Mesodermal cell (in vitro differentiated cells): ENCODE results near the gene SLC28A1.

Experiments
- H3K27ac ChIP-seq: 2 replicates; pipeline ENCODE4 v1.7.0; 2013; ENCODE audit warnings: mild to moderate bottlenecking, low read depth, low read length, moderate library complexity; ENCODE audit not compliant: severe bottlenecking
- H3K36me3 ChIP-seq: 2 replicates; pipeline ENCODE4 v1.7.1; 2013; ENCODE audit warnings: mild to moderate bottlenecking, low read length, moderate library complexity; ENCODE audit not compliant: control insufficient read depth, insufficient read depth
- H3K4me1 ChIP-seq: one replicate; pipeline ENCODE4 v1.7.1; 2013; ENCODE audit warnings: mild to moderate bottlenecking, low read length; ENCODE audit not compliant: insufficient read depth, control insufficient read depth, poor library complexity, severe bottlenecking
- H3K4me3 ChIP-seq: 2 replicates; pipeline ENCODE4 v1.7.0; 2013; ENCODE audit warnings: low read length, control low read depth, mild to moderate bottlenecking; ENCODE audit not compliant: insufficient read depth, poor library complexity, severe bottlenecking; ENCODE audit errors: extremely low read depth
- H3K9me3 ChIP-seq: 2 replicates; pipeline ENCODE4 v1.7.1; 2013; ENCODE audit warnings: mild to moderate bottlenecking, low read length, moderate library complexity; ENCODE audit not compliant: control insufficient read depth
- WGBS, 2 experiments: methylation state at CpG; one replicate each; pipeline ENCODE4 v1.1.5; 2013; ENCODE audit warnings: missing lambda C conversion rate in 2 of 2; ENCODE audit not compliant: insufficient coverage in 2 of 2; 5-methylcytosine and 5-hydroxymethylcytosine counted together

SLC28A1 gene

GRCh38 chr15:84862214-84862975 lies 22.1 kb upstream of the SLC28A1 start:
- no peak overlapping the region for H3K27ac ChIP-seq
- WGBS, 2 experiments = 97 to 98% methylated on average over 15 to 16 of the region's 17 CpGs
- H3K36me3 ChIP-seq = peaks cover 94% of the 10 kb centered on the region
- peaks cover 4% of the 10 kb centered on the region for H3K4me1 ChIP-seq
- no peak overlapping the region for H3K4me3 ChIP-seq
- H3K9me3 ChIP-seq = no peaks in the 10 kb centered on the region

DNA sequence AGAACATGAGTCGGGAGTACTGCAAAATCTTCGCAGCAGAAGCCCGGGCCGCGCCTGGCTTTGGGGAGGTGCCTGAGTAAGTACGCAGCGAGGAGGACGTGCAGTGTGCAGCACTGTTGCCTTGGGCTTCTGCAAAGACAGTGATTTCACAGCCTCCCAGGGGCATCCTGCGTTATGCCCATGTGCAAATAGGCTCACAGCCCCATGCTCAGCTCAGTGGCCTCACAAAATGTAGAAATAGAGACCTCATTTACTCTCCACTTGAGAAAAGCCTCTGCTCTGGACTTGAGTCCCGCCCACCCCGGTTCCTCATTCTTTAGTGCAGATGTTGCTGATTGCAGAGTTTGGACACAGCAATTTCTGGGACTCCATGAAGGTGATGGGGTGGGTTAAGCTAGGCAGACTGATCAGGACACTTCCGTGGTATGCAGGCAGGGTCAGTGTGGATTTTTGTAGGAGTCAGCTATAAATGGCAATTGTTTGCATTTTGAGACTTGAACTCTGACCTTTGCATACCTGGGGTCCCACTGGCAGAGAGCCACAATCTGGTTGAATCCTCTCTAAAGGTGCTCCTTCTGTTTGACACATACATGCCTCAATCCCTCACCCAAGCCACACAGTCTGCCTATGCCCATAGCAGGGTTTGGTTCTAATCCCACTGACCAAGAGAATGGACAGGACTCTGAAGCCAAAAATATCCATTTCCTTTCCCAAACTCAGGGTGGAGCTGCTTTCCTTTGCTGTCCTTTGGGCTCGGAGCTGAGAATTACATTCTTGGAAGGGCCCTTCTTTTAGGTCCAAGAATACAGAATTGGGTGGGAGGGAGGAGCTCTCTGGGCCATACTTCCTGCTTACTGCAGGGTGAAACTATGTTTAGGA lies 20.7 kb upstream of the SLC28A1 start:
- H3K9me3 ChIP-seq = no peaks in the 10 kb centered on the region
- peaks cover 4% of the 10 kb centered on the region for H3K4me1 ChIP-seq
- H3K27ac ChIP-seq = no peak overlapping the region
- WGBS, 2 experiments = 89 to 90% methylated on average over 12 of the region's 13 CpGs
- H3K4me3 ChIP-seq = no peak overlapping the region
- peaks cover 97% of the 10 kb centered on the region for H3K36me3 ChIP-seq

GRCh38 chr15:84864444-84864795 lies 20.0 kb upstream of the SLC28A1 start:
- H3K36me3 ChIP-seq = peaks cover 95% of the 10 kb centered on the region
- no peak overlapping the region for H3K27ac ChIP-seq
- H3K4me1 ChIP-seq = peaks cover 4% of the 10 kb centered on the region
- WGBS, 2 experiments = 96 to 97% methylated on average over 4 to 5 of the region's 7 CpGs
- no peaks in the 10 kb centered on the region for H3K9me3 ChIP-seq
- no peak overlapping the region for H3K4me3 ChIP-seq

DNA sequence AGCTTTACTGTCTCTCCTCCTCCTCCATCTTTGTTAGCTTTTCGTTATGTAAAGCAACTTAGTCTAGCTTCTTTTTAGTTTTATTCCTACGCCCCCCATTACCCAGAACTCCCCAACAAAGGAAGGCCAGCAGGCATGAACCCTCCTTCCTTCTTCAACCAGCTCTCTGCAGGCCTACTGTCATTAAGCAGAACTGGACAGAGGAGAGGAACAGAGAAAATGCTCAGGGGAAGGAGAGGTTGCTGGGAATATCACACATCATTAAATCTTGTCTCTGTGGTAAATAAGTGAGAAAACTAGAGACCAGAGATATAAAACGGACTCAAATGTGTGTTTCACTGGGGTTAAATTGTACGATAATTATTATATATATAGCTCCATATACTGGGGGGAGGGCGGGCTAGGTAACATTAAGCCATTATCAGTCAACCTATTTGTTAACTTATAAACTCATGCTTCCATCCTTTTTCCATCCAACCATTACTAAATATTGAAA lies 19.3 kb upstream of the SLC28A1 start:
- H3K4me1 ChIP-seq = peaks cover 4% of the 10 kb centered on the region
- H3K4me3 ChIP-seq = no peak overlapping the region
- peaks cover 94% of the 10 kb centered on the region for H3K36me3 ChIP-seq
- WGBS, 2 experiments = 100% methylated on average over 1 of the region's 5 CpGs
- H3K27ac ChIP-seq = no peak overlapping the region
- no peaks in the 10 kb centered on the region for H3K9me3 ChIP-seq

- 89 to 90% methylated on average over 11 to 12 of the region's 12 CpGs for WGBS, 2 experiments
- Histone ChIP-seq H3K36me3 (peaks cover 72% of the 10 kb centered on the region), H3K4me1 (no peaks in the 10 kb centered on the region), H3K4me3 (no peak overlapping the region), H3K9me3 (no peaks in the 10 kb centered on the region), H3K27ac (no peak overlapping the region)
Measured at GRCh38 chr15:84868037-84868880, 16.2 kb upstream of the SLC28A1 start.

DNA sequence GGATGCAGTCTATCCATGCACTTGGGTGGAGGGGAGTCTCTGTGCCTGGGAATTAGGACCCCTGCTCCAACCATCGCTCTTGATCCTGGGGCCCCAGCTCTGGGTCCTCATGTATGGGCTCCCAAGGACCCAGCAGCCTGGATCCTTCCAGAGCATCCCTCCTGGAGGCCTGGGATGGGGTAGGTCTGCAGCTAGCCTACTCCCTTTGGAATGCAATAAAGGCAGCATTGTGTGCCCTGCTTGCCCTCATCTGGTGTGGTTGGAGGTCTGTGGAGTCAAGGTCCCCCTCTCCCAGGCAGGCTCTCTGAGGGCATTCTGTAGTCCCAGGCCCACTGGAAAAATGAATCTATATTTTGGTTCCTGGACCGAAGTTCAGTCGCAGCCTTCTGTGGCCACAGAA lies 15.0 kb upstream of the SLC28A1 start:
- WGBS, 2 experiments = 95 to 100% methylated on average over 2 of the region's 3 CpGs
- H3K4me1 ChIP-seq = no peaks in the 10 kb centered on the region
- no peak overlapping the region for H3K27ac ChIP-seq
- H3K4me3 ChIP-seq = no peak overlapping the region
- no peaks in the 10 kb centered on the region for H3K9me3 ChIP-seq
- peaks cover 60% of the 10 kb centered on the region for H3K36me3 ChIP-seq

DNA sequence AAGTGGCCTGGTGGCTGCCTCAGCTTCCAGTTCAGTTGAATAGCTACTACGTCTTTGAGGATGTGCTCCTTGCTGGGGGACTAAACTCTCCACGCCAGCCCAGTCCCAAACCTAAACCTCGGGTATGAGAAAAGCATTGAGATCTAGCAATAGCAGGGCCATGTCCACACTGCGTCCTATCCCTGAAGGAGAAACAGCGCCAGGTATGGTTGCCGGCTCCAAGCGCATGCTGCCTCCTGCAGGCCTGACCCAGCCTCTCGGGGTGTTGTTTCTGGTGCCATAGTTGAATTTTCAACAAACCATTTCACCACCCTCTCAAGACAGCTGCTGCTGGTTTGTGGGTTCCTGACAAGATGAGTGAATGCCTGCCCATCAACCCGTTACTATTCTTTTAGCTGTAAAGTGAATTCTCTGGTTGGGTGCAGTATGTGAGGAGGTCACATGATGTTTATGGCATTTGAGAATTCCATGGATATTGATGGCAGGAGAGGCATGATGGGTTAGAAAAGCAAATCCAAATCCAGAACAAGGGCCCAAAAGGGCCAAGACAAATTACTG lies 13.0 kb upstream of the SLC28A1 start:
- Histone ChIP-seq H3K4me1 (no peaks in the 10 kb centered on the region), H3K36me3 (peaks cover 40% of the 10 kb centered on the region), H3K27ac (no peak overlapping the region), H3K4me3 (no peak overlapping the region), H3K9me3 (no peaks in the 10 kb centered on the region)
- WGBS, 2 experiments = 95 to 96% methylated on average over 8 of the region's 9 CpGs

DNA sequence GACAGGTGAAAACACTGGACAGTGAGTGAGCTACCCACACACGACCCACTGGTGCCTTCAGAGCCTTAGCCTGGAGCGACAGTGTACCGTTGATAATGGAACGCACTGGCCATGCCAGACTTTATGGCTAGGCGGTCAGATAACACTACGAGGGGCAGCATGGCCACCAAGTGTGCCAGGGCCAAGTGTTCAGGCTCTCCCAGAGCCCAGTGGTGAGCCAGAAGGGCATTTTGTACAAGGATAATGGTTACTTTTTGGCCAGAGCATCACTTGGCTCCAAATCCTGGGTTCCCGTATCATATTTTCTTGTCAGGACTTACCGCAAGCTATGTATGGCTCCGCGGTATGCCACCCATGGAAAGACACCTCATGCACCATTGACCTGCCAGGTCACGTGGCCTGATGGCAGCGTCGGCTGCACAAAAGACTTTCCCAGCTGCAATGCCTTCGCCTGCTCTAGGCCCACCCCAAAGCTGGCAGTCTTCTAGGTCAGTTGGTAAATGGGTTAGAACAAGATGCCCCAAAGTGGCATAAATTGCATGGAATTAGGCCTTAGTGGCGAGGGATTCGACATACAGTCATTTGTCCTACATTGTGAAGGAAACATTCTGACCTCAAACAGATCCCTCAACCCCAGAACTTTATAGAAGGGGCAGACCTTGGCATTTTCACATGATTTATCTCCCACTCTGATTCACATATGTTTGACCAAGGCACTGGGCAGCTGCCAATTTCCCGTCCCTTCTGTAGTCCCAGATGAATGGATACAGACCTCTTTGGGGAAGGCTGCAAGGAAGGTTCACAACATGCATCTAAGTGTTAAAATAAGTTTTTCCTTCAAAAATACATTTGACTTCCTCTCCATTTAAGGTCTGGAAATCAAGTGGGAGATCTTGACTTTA lies 12.2 kb upstream of the SLC28A1 start:
- Histone ChIP-seq H3K27ac (no peak overlapping the region), H3K4me3 (no peak overlapping the region), H3K36me3 (peaks cover 33% of the 10 kb centered on the region), H3K9me3 (no peaks in the 10 kb centered on the region), H3K4me1 (no peaks in the 10 kb centered on the region)
- WGBS, 2 experiments = 94 to 97% methylated on average over 16 to 17 of the region's 17 CpGs

DNA sequence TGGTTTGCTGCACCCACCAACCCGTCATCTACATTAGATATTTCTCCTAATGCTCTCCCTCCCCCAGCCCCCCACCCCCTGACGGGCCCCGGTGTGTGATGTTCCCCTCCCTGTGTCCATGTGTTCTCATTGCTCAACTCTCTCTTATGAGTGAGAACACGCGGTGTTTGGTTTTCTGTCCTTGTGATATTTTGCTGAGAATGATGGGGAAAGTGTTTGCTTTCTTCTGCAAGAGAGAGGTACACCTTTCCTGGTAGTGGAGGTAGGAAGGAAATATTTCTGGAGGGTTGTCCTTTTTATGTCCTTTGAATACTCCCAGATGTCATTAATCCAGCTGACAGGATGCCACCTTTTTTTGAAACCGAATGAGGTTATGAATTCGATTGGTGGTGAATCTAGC lies 10.5 kb upstream of the SLC28A1 start:
- H3K27ac ChIP-seq = no peak overlapping the region
- 80% methylated on average over 1 of the region's 7 CpGs; no CpG with 5 or more reads in 1 of the 2 experiments for WGBS, 2 experiments
- H3K9me3 ChIP-seq = no peaks in the 10 kb centered on the region
- peaks cover 16% of the 10 kb centered on the region for H3K36me3 ChIP-seq
- no peaks in the 10 kb centered on the region for H3K4me1 ChIP-seq
- H3K4me3 ChIP-seq = no peak overlapping the region
